ENCODE data around the gene DAPP1. TPM values are rescaled to one million over a fixed set of nuclear protein-coding genes. Genes with fewer than 3 reads are reported as not detected.
"Not testable (repeated sequence)": the region's sequence is repeated elsewhere in the genome, so short reads cannot be mapped to it uniquely, and the experiment has no call there.

Gene DAPP1
- total RNA-seq, 1 donor from 2014 or later = 10.5 TPM

- DNase-seq = no peak
Observed at GRCh38 chr4:99825272-99825671, 8.6 kb downstream of the DAPP1 start.

- no peak for DNase-seq
Observed at GRCh38 chr4:99826016-99826415, 9.4 kb downstream of the DAPP1 start.

GRCh38 chr4:99827454-99827853 lies 10.8 kb downstream of the DAPP1 start:
- no peak for DNase-seq

- no peak for DNase-seq
Observed at GRCh38 chr4:99827857-99828256, 11.2 kb downstream of the DAPP1 start.

- no peak for DNase-seq
Observed at GRCh38 chr4:99828477-99828876, 11.8 kb downstream of the DAPP1 start.

GRCh38 chr4:99830051-99830450 lies 13.4 kb downstream of the DAPP1 start:
- not testable (repeated sequence) for DNase-seq

GRCh38 chr4:99832321-99832720 lies 15.7 kb downstream of the DAPP1 start:
- no peak for DNase-seq

GRCh38 chr4:99832758-99833157 lies 16.1 kb downstream of the DAPP1 start:
- DNase-seq = no peak

- DNase-seq = no peak
Observed at GRCh38 chr4:99833756-99834155, 17.1 kb downstream of the DAPP1 start.

GRCh38 chr4:99834569-99834968 lies 17.9 kb downstream of the DAPP1 start:
- DNase-seq = no peak

- DNase-seq = no peak
Observed at GRCh38 chr4:99835942-99836341, 19.3 kb downstream of the DAPP1 start.

GRCh38 chr4:99838927-99839326 lies 22.3 kb downstream of the DAPP1 start:
- no peak for DNase-seq

- no peak for DNase-seq
Observed at GRCh38 chr4:99841129-99841528, 24.5 kb downstream of the DAPP1 start.

- DNase-seq = no peak
Observed at GRCh38 chr4:99843413-99843812, 26.8 kb downstream of the DAPP1 start.

- no peak for DNase-seq
Observed at GRCh38 chr4:99844048-99844447, 27.4 kb downstream of the DAPP1 start.

GRCh38 chr4:99845179-99845578 lies 28.6 kb downstream of the DAPP1 start:
- DNase-seq = no peak

- no peak for DNase-seq
Observed at GRCh38 chr4:99845708-99846469, 29.3 kb downstream of the DAPP1 start.

GRCh38 chr4:99846891-99847290 lies 30.3 kb downstream of the DAPP1 start:
- no peak for DNase-seq

- no peak for DNase-seq
Observed at GRCh38 chr4:99847362-99847976, 30.8 kb downstream of the DAPP1 start.

GRCh38 chr4:99848591-99849001 lies 32.0 kb downstream of the DAPP1 start:
- no peak for DNase-seq

- DNase-seq = no peak
Observed at GRCh38 chr4:99852199-99852749, 35.6 kb downstream of the DAPP1 start.

GRCh38 chr4:99853190-99853589 lies 36.6 kb downstream of the DAPP1 start:
- DNase-seq = no peak

GRCh38 chr4:99853999-99854398 lies 37.4 kb downstream of the DAPP1 start:
- DNase-seq = no peak

- no peak for DNase-seq
Observed at GRCh38 chr4:99855678-99856077, 39.1 kb downstream of the DAPP1 start.

Measured in tongue (tissue), 2 donors.